ENCODE data around the gene BMPER. TPM values are rescaled to one million over a fixed set of nuclear protein-coding genes. Genes with fewer than 3 reads are reported as not detected.

Gene BMPER
- total and polyA plus RNA-seq, 8 donors: 7.4 to 47.7 (median 39.6) TPM

DNA sequence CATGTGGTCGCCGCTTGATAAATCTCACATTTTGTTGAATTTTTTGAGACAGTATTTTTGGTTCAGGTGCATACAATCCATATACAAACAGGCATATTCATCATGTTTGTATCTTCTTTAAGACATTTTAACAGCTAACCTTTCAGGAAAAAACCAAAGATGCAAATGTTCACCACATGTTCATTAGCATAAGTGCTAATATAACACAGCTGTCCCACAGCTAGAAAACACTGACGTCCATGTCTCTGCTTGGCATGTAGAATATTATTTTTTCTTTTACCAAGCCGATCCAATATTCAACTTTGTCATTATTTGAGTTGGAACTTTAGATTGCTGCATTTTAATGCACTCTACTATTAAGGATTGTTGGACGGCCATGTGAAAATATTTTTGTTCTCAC lies 31.2 kb downstream of the BMPER start:
- Histone ChIP-seq H3K36me3 (no peaks in the 10 kb centered on the region), H3K27ac (no peak overlapping the region), H3K27me3 (no peaks in the 10 kb centered on the region), H3K4me3 (no peak overlapping the region), H3K4me1 (peaks cover 0 to 4% of the 10 kb centered on the region in 2 donors), H3K9me3 (no peaks in the 10 kb centered on the region)
- ATAC-seq: no peak
- DNase-seq: no peak
- intact Hi-C loops (cut with DNase I): no loop called here
- TF ChIP-seq, protein P1, sequence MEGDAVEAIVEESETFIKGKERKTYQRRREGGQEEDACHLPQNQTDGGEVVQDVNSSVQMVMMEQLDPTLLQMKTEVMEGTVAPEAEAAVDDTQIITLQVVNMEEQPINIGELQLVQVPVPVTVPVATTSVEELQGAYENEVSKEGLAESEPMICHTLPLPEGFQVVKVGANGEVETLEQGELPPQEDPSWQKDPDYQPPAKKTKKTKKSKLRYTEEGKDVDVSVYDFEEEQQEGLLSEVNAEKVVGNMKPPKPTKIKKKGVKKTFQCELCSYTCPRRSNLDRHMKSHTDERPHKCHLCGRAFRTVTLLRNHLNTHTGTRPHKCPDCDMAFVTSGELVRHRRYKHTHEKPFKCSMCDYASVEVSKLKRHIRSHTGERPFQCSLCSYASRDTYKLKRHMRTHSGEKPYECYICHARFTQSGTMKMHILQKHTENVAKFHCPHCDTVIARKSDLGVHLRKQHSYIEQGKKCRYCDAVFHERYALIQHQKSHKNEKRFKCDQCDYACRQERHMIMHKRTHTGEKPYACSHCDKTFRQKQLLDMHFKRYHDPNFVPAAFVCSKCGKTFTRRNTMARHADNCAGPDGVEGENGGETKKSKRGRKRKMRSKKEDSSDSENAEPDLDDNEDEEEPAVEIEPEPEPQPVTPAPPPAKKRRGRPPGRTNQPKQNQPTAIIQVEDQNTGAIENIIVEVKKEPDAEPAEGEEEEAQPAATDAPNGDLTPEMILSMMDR (IDR thresholded peaks at IDR 0.05): no peak

DNA sequence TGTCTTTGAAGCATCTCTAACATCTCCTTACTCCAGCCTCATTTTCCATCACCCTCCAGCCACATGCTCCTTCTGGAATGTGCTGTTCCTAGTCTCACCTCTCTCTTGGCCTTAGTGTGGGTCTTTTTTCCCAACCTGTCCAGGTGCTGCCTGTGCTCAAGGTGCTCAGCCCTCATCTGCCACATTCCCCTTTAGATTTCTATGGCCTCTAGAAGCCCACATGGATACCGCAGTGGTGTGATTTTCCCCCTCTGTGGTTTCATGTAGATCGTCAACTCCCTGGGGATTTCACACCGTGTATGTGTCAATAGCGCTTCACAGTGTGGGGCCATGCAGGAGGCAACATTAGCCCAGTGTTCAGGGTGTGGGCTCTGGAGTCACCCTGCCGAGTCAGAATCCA lies 32.5 kb downstream of the BMPER start:
- ATAC-seq: no peak
- DNase-seq: no peak
- Histone ChIP-seq H3K4me3 (no peak overlapping the region), H3K4me1 (no peaks in the 10 kb centered on the region), H3K9me3 (no peaks in the 10 kb centered on the region), H3K27me3 (no peaks in the 10 kb centered on the region), H3K27ac (no peak overlapping the region), H3K36me3 (no peaks in the 10 kb centered on the region)
- TF ChIP-seq, protein P1 (IDR thresholded peaks at IDR 0.05): no peak
- intact Hi-C loops (cut with DNase I): no loop called here

DNA sequence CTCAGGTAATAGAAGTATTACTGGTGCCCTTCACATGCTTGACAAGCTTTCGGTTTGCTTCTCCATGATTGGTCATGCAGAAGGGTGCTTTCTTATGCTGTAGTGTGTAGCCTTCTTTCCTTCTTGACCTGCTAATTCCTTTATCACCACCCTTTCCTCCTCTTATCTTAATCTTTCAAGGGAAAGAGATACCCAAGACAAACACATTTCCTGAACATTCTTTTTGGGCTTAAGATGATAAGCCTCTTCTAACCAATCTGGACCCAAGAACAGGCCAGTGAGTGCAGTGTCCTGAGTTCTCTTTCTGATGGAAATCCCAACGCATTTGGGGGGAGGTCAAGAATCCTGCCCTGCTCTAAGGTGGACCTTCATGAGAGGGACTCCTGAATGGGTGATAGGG lies 33.8 kb downstream of the BMPER start:
- ATAC-seq (no peak), DNase-seq (no peak)
- H3K4me1 ChIP-seq: no peaks in the 10 kb centered on the region
- TF ChIP-seq, protein P1 (IDR thresholded peaks at IDR 0.05): no peak
- H3K9me3 ChIP-seq: no peaks in the 10 kb centered on the region
- H3K27me3 ChIP-seq: no peaks in the 10 kb centered on the region
- intact Hi-C loops (cut with DNase I): no loop called here
- no peaks in the 10 kb centered on the region for H3K36me3 ChIP-seq
- H3K4me3 ChIP-seq: no peak overlapping the region
- H3K27ac ChIP-seq: no peak overlapping the region

DNA sequence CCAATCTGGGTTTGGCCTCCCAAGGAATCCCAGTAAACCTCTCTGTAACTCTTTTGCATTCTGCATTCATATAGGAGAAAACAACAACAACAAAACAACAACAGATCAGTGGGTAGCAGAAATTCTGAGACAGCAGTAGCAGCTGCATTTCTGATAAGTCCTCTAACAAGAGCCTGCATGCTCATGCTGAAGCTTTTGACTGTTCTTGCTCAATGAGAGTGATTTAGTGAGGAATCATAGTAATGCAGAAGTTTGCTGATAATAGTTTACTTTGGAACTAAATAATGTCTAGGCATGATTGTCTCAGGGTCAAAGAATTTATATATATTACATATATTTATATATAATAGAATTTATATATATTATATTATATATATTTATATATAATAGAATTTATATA lies 35.2 kb downstream of the BMPER start:
- no peaks in the 10 kb centered on the region for H3K4me1 ChIP-seq
- no peaks in the 10 kb centered on the region for H3K27me3 ChIP-seq
- no peak overlapping the region for H3K27ac ChIP-seq
- no peak for DNase-seq
- TF ChIP-seq, protein P1 (IDR thresholded peaks at IDR 0.05): no peak
- intact Hi-C loops (cut with DNase I): no loop called here
- ATAC-seq: no peak
- no peak overlapping the region for H3K4me3 ChIP-seq
- no peaks in the 10 kb centered on the region for H3K9me3 ChIP-seq
- H3K36me3 ChIP-seq: no peaks in the 10 kb centered on the region

DNA sequence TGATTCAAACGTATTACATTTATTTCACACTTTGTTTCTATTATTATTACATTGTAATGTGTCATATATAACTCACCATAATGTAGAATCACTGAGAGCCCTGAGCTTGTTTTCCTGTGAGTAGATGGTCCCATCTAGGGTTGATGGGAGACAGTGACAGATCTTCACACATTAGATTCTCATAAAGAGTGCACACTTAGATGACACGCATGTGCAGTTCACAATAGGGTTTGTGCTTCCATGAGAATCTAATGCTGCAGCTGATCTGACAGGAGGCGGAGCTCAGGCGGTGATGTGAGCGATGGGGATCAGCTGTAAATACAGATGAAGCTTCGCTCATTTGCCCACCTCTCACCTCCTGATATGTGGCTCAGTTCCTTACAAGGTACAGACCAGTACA lies 36.1 kb downstream of the BMPER start:
- ATAC-seq: no peak
- TF ChIP-seq, protein P1 (IDR thresholded peaks at IDR 0.05): no peak
- no peak for DNase-seq

More for the DNA sequence above, 36.1 kb downstream of the BMPER start:
- H3K27ac ChIP-seq: no peak overlapping the region
- H3K9me3 ChIP-seq: no peaks in the 10 kb centered on the region
- H3K27me3 ChIP-seq: no peaks in the 10 kb centered on the region
- H3K4me3 ChIP-seq: no peak overlapping the region
- intact Hi-C loops (cut with DNase I): no loop called here
- H3K4me1 ChIP-seq: no peaks in the 10 kb centered on the region
- no peaks in the 10 kb centered on the region for H3K36me3 ChIP-seq

Measured in left lung (tissue), 10 donors.